H54 (cell line): Measurements from ENCODE around the gene MAGI1.

Experiments
- DNase-seq: peaks from one replicate; pipeline ENCODE4 v3.0.0; 2011; ENCODE audit warnings: low spot score, mixed read lengths; ENCODE audit not compliant: insufficient read length
- FAIRE-seq: peaks from 3 replicates; lab custom pipeline; 2011; peaks lifted over from hg19 to GRCh38; lab: Jason Lieb, UNC
- POLR2A ChIP-seq: IDR thresholded peaks from 2 replicates; pipeline ENCODE4 v1.6.1; 2011; ENCODE audit warnings: low read depth, mild to moderate bottlenecking, low read length

Gene MAGI1

GRCh38 chr3:65829228-65829627, 209.5 kb downstream of the MAGI1 start:
- TF ChIP-seq POLR2A: no peak
- DNase-seq (no peak), FAIRE-seq (no peak)

GRCh38 chr3:65828706-65829105, 210.0 kb downstream of the MAGI1 start:
- no peak for TF ChIP-seq POLR2A
- no peak for FAIRE-seq
- no peak for DNase-seq

- no peak for TF ChIP-seq POLR2A
- FAIRE-seq: no peak
- DNase-seq: no peak
Observed at GRCh38 chr3:65827076-65827475, 211.6 kb downstream of the MAGI1 start.

GRCh38 chr3:65824166-65824565, 214.6 kb downstream of the MAGI1 start:
- TF ChIP-seq POLR2A: no peak
- FAIRE-seq: no peak
- DNase-seq: no peak

GRCh38 chr3:65820600-65820999, 218.1 kb downstream of the MAGI1 start:
- DNase-seq (no peak), FAIRE-seq (no peak)
- no peak for TF ChIP-seq POLR2A

GRCh38 chr3:65819896-65820295, 218.8 kb downstream of the MAGI1 start:
- DNase-seq (no peak), FAIRE-seq (no peak)
- TF ChIP-seq POLR2A: no peak

GRCh38 chr3:65817553-65818126, 221.1 kb downstream of the MAGI1 start:
- FAIRE-seq (no peak), DNase-seq (no peak)
- no peak for TF ChIP-seq POLR2A

GRCh38 chr3:65816208-65816607, 222.5 kb downstream of the MAGI1 start:
- no peak for FAIRE-seq
- DNase-seq: no peak
- no peak for TF ChIP-seq POLR2A

- DNase-seq (no peak), FAIRE-seq (no peak)
- no peak for TF ChIP-seq POLR2A
Observed at GRCh38 chr3:65814845-65815578, 223.7 kb downstream of the MAGI1 start.

- DNase-seq (no peak), FAIRE-seq (no peak)
Observed at GRCh38 chr3:65811892-65812291, 226.8 kb downstream of the MAGI1 start.

GRCh38 chr3:65811086-65811761, 227.5 kb downstream of the MAGI1 start:
- no peak for FAIRE-seq
- no peak for TF ChIP-seq POLR2A
- DNase-seq: no peak

More at GRCh38 chr3:65811892-65812291, 226.8 kb downstream of the MAGI1 start:
- TF ChIP-seq POLR2A: no peak

GRCh38 chr3:65810302-65810701, 228.4 kb downstream of the MAGI1 start:
- TF ChIP-seq POLR2A: no peak
- DNase-seq: no peak
- no peak for FAIRE-seq

GRCh38 chr3:65809641-65810150, 229.0 kb downstream of the MAGI1 start:
- no peak for TF ChIP-seq POLR2A
- no peak for DNase-seq
- no peak for FAIRE-seq

- TF ChIP-seq POLR2A: no peak
- DNase-seq: no peak
- FAIRE-seq: no peak
Observed at GRCh38 chr3:65808824-65809223, 229.9 kb downstream of the MAGI1 start.
